DMS 273 treated with DMSO at 0.1 percent for 48 hours (cell line): Measurements from ENCODE around the gene CACNB1.

ENCODE experiments used
- DNase-seq: peaks from one replicate; lab custom pipeline; 2025; lab: John Stamatoyannopoulos, UW

The CACNB1 gene

DNA sequence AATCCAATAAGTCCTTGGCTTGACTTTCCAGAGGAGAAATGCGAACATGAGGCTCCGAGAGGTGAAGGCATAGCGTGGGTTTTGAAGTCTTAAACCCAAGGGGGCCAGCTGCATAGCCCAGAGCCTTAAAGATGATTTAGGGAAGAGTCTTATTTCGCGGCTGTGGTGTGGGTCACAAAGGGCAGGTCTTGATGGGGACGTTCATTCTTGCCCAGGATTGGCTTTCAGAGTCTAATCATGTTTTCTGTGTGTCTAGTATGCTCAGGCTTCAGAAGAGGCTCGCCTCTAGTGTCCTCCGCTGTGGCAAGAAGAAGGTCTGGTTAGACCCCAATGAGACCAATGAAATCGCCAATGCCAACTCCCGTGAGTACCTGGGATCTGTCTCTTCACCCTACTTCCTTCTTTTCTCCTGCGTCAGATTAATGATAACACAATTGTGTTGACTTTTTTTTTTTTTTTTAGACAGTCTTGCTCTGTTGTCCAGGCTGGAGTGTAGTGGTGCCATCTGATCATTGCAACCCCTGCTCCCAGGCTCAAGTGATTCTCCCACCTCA lies 3.6 kb upstream of the CACNB1 start:
- no peak for DNase-seq

DNA sequence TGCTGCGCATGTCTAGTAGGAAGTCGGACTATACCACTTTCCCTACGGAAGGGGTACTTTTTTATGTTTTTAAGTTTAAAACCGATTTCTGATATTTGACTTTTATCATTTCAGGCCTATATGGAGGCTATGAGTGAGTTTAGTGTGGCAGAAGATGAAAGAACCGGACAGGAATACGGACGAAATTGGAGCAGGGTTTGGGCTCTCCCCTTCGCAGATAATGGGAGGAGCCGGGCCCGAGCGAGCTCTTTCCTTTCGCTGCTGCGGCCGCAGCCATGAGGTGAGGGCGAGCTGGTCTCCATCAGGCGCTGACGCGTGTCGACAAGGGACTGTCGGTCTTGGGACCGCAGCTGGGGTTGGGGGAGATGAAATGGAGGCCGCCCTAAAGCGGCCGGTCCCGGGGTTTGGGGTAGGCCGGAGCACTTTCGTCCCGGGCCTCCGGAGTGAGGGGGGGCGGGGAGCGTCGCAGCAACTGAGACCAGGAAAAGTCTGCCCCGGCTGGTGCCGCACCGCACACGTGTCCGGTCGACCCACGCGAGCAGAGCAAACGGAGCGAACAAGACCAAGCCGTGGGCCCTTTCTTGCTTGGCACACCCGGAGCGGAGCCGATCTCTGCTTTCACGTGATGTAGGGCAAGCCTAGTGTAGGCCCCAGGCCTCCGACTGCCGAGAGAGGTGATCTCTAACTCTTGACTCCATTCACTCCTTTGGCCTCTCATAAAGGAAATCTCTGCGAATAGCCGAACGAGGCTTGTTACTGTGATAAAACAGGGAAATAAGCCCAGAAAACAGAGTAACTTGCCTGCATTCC lies 2.8 kb upstream of the CACNB1 start, which contains the start of gene RPL19:
RPL19 (plus strand) TSS at position 214 of the 810 bp plus-strand sequence; CDS start at position 276, 62 bp downstream.
- no peak for DNase-seq

DNA sequence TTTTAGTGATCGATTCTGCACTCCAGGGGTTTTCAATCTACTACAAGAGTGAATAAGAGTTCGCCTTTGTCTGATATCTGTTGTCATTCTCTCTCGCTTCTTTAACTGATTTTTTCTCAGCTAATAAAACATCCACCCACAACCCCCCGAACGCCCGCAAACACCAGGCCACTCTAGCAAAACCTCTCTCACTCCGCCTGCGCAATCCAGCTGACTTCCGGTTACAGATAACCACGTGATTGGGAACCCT lies 2.3 kb upstream of the CACNB1 start:
- DNase-seq: peak; percentile 87

DNA sequence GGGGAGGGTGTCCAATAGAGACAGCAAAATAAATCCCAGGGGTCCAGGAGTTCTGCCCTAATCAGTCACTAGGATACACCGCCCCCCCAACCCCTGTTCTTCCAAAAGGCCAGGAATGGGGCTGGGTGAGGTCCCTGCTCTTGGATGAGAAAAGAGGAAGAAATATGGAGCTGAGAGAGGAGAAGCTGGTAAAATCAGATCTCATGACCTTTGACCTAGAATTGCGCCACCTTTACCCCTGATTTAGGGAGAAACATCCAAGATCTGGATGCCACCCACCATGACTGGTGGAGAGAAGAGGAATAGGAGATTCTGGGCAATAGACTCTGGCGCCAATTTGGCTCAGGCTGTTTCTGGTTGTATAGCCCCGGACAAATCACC lies 707 bp upstream of the CACNB1 start:
- no peak for DNase-seq

DNA sequence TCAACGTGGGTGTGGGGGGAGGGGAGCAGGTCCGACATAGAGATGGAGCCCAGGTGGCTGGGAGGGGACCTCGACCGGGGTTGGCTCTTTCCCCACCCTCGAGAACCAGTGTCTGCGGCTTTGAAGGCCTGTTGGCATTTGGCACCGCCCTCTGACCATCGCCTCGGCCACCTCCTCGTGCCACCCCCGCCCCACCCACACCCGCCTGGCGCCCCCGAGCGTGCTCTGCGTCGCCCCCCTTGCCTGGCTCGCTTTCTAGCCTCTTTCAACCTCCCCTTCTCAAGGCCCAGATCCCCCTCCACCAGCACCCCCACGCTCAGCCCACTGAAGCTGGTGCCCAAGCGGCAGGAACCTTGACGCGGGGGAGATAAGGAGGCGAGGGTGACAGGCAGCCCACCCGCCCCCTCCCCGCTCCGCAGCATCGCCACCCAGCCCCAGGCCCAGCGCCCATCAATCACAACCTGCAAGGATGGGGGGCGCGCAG lies 619 bp downstream of the CACNB1 start:
- DNase-seq: no peak

DNA sequence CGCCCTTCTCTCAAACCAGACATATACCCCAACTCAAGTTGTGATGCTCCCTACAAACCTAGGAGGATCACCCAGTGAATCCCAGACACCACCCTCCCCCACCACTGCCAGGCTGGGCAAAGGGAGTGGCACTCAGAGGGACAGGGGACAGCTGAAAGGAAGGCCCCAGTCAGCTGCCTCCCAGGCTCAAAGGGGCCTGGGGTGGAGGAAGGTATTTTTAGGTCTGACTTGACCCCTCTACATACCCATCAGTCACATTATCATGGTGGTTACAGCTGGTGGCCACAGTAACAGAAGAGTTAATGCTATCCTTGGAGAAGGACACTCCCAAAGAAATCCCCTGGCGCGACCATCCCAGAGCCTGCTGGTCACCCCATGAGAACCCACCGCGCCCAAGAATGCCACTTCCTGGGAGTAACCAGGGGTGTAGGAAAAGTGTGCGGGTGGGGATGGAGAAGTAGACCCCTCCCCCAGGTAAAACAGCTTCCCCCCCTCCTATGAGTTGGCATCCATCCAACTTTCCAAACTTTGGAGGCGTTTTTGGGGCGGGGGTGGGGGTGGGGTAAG lies 1.1 kb downstream of the CACNB1 start:
- no peak for DNase-seq

DNA sequence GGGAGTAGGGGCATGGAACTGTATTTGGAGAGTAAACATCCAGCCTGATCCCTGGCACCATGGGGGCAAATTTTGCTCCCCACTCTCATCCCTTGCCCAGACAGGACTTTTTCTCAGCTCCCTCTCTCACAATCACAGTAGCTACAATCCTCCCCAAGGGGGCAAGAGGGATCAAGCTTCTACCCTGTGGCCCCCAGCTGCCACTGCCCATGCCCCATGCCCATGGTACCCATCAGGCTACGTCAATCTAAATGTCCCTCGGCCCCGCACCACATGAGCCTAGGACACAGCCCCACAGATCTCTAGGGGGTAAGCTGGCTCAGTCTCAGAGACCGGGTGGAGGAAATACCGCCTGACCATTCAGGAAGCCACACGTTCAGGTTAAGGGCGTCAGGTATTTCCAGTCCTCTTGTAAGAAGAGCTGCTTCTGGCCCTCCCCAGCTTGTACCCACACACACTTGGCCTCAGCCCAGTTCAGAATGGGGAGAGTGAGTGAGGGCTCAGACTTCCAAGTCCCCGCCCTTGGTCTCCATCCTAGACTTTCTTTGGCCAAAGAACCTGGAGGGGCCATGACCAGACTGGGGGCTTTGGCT lies 1.8 kb downstream of the CACNB1 start:
- no peak for DNase-seq

DNA sequence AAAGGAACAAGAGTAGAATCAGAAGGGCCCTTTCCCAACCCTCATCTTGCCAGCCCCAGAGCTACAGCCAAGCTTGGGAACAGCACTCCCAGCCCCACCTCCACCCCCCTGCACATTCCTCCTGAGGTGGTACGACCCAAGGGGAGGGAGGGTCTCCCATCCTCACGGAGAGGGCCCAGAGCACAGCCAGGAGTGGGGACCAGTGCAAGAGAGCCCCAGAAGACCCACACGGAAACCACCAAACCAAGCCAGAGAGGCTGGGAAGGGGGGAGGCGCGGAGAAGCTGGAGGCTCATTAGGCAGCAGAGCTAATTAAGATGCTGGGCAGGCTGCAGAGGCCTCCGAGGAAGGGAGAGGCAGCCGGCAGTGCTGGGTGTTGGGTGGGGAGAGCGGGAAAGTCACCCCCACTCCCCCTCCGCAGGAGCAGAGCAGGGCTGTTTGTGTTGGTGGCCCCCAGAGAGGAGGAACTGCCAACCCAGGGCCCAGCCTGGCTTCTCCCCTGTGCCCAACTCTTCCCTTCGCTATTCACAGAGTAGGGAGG lies 2.4 kb downstream of the CACNB1 start:
- DNase-seq: no peak

DNA sequence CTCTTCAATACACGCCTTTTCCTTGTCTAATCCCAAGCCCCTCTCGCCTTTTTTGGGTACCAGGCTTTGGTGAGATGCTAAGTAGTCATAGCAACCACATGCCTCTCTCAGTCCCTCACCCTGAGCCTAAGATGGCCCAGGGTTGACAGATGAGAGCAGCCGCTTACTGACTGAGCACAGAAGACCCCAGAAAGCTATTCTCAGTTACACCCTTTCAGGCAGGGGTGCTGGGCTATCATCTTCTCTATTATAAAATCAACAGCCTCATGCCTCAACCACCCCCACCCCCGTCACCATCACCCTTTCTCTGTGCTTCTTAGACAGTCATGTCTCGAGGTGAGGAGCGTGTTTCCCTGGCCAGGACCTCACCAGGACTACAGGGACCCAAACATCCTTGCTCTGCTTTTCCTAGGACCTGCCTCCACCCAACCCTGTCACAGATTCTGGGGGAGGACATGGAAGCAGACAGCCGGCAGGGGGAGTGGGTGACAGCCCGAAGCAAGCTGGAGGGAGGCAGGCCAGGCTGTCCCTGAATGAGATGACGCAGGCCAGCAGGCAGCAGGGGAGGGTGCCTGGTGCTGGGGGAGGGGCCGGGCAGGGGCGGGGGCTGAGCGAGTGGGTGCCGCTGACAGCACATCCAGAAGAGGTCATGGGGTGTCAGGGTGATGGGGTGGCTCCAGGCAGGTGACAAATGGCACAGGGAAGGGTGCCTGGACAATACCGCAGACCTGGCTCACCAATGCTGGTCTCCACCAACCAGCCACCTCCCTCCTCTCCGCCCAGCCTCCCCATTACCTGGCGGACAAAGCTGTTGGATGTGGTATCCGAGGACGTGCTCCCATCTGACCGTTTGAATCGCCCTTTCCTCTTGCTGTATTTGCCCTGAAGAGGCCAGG lies 3.1 kb downstream of the CACNB1 start:
- DNase-seq: no peak

DNA sequence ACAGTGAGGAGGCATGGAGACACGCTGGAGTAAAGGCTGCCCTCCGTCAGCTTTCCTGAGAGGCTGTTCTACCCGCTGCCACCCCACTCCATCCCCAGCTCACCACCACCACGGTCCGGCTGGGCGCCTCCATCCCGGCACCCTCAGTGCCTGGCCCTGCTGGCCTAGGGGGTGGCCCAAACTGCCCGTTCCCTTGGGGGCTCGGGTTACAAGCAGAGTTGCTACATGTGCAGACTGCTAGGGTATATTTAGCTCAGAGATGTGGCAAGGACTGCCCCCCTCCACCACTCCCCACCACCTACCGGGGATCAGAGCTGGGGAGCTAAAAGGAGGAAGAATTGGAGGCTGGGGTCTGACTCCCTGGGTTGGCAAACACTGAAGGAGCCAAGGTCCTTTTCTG lies 4.1 kb downstream of the CACNB1 start:
- no peak for DNase-seq

DNA sequence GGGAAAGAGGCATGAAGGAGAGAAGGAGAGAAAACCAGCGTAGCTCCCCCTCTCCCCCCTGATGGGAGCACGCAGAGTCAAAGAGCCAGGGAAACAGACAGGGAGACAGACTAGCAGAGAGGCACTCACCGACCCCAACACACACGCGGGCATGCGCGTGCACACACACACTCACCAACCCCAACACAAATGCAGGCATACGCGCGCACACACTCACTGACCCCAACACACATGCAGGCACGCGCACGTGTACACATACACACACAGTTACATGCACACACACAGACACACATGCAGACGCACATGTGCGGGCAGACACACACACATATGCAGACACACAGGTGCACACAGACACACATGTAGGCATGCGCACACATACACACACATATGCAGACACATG lies 4.6 kb downstream of the CACNB1 start:
- DNase-seq: no peak

DNA sequence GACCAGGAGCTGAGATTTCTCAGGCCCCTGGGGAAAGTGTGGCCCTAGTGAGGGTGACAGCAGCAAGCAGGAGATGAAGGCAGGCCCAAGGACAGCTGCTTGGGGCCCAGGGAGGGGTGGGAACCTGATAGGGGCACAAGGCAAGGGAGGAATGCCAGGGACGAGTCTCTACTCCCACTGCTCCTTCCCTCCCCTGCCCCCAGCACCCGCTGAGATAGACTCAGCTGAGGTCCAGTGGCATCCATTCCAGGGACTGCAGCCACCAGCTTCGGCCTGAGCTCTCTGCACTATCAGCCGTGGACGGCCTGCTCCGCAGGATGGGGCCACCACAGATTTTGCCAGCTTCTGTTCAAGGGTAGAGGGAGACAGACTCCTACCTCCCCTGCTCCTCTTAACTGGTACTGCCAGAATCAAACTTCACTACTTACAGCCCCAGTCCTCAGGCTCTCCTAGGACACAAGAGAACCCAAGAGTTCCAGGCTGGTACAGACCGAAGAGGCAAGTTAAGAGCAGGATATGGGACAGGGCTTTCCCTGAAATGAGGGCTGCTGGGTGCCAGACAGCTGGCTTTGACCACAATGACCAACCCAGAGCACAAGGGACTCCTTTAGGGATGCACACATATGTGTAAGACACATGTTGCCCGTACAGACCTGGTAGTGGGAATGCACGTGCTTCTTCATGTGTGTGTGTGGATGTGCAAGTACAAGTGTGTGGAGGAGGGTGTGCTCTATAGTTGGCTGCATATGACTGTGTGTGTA lies 5.5 kb downstream of the CACNB1 start:
- no peak for DNase-seq

DNA sequence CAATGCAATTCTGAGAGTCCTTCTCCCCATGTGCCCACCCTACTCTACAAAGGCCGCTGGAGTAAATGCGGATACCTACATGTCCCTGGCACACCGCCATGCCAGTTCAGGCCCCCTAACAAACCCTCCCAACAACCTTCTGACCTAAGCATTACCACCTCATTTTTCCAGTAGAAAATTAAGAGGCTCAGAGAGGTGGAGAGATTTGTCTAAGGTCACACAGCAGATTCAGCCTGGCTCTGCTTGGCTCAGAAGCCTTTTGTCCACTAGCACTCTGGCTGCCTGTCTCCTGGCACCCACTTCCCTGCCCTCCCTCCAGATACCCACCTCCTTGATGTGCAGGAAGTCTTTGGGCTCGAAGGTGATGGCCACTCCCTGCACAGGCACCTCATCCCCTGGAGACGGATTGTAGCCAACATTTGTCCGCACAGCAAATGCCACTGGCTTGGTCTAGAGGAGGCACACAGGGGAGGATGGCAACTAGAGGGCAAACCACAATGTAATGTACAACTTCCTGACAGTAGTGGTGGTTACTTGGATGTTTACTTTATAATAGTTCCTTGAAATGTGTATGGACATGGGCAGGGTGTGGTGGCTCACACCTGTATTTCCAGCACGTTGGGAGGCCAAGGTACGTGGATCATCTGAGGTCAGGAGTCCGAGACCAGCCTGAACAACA lies 10.2 kb downstream of the CACNB1 start:
- DNase-seq: no peak

DNA sequence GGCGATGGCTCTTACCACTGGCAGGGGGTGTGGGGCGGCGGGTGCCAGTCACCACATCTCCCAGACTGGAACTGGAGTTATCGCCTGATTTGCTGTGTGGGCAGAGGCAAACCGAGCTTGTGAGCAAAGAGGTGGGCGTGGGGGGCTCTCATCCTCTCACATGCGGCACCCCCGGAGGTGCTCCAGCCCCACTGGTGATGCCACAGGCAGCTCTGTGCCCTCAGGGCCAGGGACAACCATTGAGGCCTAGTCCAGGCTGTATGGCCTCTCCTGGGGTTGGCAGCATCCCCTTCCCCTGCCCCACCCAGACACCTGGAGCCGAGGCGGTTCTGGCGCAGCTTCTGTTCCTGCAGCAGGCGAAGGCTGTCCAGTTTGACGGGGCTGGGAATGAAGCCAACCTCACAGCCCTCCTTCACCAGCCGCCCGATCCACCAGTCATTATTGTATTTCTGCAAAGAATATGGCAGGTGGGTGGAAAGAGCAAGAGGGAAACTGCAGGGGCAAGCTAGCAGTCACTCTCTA lies 10.9 kb downstream of the CACNB1 start:
- no peak for DNase-seq

DNA sequence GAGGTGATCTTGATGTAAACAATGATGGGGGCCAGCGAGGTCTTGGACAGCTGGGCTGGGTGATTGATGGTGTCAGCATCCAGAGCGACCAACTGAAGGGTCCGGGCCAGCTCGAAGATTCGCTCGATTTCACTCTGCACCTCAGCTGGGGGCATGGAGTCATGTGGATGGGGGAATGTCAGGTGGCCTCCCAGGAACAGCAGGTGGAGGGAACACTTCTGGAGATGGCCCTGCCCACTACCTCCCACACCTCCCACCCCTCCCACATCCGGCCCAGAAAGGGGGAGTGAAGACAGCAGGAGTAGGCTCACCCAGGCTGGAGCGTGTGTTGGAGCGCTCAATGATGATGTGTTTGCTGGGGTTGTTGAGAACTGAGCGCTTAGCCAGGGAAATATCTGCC lies 13.7 kb downstream of the CACNB1 start:
- no peak for DNase-seq

DNA sequence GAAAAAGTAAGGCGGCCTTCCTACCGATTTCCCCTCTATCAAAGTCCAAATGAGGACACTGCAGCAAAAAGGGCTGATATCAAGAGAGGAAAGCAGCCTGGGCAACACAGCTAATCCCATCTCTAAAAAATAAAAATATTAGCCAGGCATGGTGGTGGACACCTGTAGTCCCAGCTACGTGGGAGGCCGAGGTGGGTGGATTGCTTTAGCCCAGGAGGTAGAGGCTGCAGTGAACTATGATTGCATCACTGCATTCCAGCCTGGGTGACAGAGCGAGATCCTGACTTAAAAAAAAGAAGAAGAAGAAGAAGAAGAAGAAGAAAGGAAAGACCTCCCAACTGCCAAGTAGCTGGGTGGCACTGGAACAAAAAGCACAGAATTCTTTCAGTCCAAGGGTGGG lies 14.4 kb downstream of the CACNB1 start:
- no peak for DNase-seq

DNA sequence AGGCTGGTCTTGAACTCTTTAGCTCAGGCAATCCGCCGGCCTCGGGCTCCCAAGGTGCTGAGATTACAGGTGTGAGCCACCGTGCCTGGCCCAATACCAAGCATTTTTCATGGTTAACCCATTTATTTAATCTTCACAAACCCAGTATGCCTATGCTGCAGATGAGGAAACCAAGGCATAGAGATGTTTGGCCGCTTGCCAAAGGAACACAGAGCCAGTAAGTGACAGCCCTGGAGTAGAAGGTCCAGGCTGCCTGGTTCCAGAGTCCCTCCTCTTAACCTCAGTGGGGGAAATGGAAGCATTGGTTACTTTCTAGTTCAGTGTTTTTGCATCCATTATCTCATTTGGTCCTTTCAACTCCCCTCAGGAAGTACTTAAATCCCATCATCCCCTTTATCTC lies 16.2 kb downstream of the CACNB1 start:
- no peak for DNase-seq

DNA sequence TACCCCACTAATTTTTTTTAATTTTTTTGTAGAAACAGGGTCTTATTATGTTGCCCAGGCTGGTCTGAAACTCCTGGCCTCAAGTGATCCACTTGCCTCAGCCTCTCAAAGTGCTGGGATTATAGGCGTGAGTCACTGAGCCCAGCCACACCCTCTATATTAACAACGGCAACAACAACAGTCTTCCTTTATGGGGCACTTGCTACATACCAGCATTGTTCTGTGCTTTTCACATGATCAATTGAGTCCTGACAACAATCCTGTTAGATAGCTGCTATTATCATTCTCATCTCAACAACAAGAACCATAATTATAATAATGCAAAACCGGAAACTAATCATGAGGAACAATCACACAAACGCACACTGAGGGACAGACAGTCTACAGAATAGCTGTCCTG lies 18.9 kb downstream of the CACNB1 start:
- no peak for DNase-seq

DNA sequence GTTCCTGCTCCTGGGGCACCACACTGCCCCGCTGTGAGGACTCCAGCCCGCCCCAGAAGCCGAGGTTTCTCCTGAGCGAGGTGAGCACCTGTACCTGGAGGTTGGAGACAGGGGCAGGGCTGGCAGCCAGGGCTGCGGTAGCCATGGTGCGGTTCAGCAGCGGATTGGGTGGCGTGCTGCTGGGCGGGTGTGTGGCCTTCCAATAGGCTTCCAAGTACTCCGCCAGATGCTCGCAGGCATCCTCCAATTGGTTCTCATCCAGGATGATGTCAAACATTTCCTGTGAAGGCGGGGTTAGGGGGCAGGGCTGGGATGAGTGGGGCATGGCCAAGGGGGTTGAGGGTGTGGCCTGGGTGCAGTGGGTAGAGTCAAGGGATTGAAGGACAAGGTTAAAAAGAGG lies 20.2 kb downstream of the CACNB1 start:
- no peak for DNase-seq

DNA sequence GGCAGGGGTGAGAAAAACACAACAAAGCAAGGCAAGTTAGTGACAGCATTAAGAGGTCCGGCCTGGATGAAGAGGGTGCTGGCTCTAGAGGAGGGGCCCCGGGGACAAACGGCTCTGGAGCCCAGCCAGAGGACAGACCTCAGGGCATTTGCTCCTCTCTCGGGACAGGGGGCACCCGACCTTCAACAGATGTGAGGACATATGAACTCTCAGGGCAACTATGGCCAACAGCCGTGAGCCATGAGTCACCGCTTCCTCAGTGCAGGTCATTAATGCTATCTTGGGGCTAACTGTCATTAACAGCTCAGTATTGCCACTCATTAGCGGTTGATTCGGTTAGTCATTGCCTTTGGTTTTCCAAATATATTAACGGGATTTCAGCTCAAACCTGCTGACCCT lies 21.8 kb downstream of the CACNB1 start:
- DNase-seq: no peak
